ENCODE data around the gene RHOBTB3.

Gene RHOBTB3

GRCh38 chr5:95725071-95725820 is 5.9 kb upstream of the RHOBTB3 start:
- no peak for TF ChIP-seq CTCF (IDR thresholded peaks at IDR 0.05; ENCODE audit: insufficient read depth, missing control alignments)
- DNase-seq (ENCODE audit: insufficient read length, low spot score): no peak
- FAIRE-seq: no peak

GRCh38 chr5:95725937-95726810 is 5.0 kb upstream of the RHOBTB3 start:
- TF ChIP-seq CTCF (IDR thresholded peaks at IDR 0.05; ENCODE audit: insufficient read depth, missing control alignments): no peak
- no peak for DNase-seq (ENCODE audit: insufficient read length, low spot score)
- FAIRE-seq: no peak

- no peak for FAIRE-seq
- no peak for TF ChIP-seq CTCF (IDR thresholded peaks at IDR 0.05; ENCODE audit: insufficient read depth, missing control alignments)
- DNase-seq (ENCODE audit: insufficient read length, low spot score): no peak
Observed at GRCh38 chr5:95726811-95727763, 4.0 kb upstream of the RHOBTB3 start.

DNA sequence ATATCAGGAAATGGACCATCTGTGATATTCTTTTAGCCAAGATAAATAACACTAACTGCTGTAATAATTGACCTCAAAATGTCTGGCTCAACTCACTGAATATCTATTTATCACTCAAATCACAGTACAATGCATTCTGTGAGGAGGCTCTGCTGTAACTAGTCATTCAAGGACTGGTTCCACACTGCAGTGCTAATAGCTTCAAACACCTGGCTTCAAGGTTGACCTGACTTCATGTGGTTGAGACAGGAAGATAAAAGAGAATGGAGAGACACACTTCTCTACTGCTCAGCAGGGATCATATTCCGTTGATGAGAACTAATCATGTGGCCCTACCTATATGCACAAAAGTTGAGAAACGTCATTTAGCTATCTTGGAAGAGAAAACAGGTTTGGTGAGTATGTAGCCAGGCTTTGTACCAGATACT is 3.4 kb upstream of the RHOBTB3 start:
- DNase-seq (ENCODE audit: insufficient read length, low spot score) (no peak), FAIRE-seq (no peak)
- no peak for TF ChIP-seq CTCF (IDR thresholded peaks at IDR 0.05; ENCODE audit: insufficient read depth, missing control alignments)

GRCh38 chr5:95728494-95729114 is 2.5 kb upstream of the RHOBTB3 start:
- TF ChIP-seq CTCF (IDR thresholded peaks at IDR 0.05; ENCODE audit: insufficient read depth, missing control alignments): no peak
- DNase-seq (ENCODE audit: insufficient read length, low spot score): no peak
- FAIRE-seq: no peak

Data from D721Med (cell line).